ENCODE data around the gene SUN1. TPM values are rescaled to one million over a fixed set of nuclear protein-coding genes. Genes with fewer than 3 reads are reported as not detected.
"Not testable (repeated sequence)": the region's sequence is repeated elsewhere in the genome, so short reads cannot be mapped to it uniquely, and the experiment has no call there.

SUN1 gene
- total RNA-seq, 2 donors from 2014 or later, result 46.4 to 103 TPM

DNA sequence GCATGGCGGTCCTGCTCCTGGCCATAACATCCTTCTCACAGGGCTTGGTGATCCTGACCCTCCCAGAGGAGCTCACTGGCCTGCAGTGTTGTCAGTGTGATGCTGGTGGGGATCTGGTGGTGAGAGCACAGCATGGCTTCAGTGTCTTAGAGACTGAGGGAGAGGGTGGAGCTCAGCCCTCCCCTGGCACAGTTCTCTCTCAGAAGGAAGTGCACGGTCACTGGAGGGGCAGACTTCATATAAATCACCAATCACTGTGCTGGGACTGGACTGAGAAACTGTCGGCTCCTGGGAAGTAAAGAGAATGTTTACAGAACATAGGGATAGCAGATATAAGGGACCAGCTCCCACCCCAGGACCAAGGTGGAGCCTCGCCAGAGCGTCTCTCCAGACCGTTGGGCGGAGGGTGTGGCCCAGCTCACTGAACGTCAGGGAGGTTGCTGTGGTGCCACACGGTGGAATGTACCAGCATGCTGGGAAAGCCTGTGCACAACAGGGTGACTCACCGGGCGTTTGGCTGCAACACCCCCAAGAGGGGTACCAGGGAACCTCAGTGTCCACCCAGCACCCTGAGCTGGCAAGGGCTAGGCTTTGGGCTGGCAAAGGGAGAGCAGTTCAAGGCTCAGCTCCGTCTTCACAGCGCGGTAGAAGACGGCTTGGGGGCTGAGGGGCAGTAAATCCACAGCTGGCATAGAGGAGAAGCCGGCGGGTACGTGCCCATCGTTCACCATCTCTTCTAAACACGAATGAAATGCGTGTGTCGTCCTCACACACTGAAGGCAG lies 35.3 kb downstream of the SUN1 start:
- no peaks in the 10 kb centered on the region for H3K9me3 Mint-ChIP-seq
- no peaks in the 10 kb centered on the region for H3K4me1 Mint-ChIP-seq
- ATAC-seq (replicated peaks), result no peak
- H3K4me3 Mint-ChIP-seq, result no peak overlapping the region
- no peaks in the 10 kb centered on the region for H3K27me3 Mint-ChIP-seq
- H3K36me3 Mint-ChIP-seq (ENCODE audit: low read depth), result peaks cover 81% of the 10 kb centered on the region
- no peak overlapping the region for H3K27ac Mint-ChIP-seq

DNA sequence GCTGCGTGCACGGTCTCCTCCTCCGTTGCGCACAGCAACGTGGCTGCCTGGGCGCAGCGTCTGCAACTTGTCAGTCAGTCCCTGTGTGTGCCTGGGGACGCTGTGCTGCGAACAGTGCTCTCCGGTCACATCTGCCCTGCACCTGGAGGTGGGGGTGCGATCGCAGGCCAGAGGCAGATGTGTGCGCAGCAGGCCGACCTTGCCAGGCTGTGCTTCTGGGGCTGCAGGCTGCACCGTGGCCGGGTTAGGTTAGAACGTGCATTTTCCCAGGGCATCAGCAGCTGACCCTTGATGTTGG lies 35.9 kb downstream of the SUN1 start:
- Mint-ChIP-seq H3K36me3 (ENCODE audit: low read depth) (peaks cover 84% of the 10 kb centered on the region), H3K9me3 (no peaks in the 10 kb centered on the region), H3K27me3 (no peaks in the 10 kb centered on the region), H3K4me1 (peaks cover 2% of the 10 kb centered on the region), H3K4me3 (no peak overlapping the region), H3K27ac (no peak overlapping the region)
- ATAC-seq (replicated peaks), result no peak

DNA sequence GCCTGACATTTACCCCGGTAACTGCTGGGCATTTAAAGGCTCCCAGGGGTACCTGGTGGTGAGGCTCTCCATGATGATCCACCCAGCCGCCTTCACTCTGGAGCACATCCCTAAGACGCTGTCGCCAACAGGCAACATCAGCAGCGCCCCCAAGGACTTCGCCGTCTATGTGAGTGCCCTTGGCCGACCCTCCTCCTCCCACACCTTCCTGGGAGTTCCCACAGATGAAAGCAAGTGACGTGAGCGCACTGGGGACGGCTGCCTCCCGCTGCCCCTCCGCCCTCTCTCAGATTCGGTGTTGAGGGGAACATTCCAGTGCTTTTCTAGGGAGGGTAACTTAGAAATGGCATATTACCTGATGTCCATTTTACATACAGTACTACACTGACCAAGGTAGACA lies 37.1 kb downstream of the SUN1 start:
- H3K27ac Mint-ChIP-seq, result no peak overlapping the region
- H3K4me3 Mint-ChIP-seq, result no peak overlapping the region
- no peaks in the 10 kb centered on the region for H3K27me3 Mint-ChIP-seq
- peaks cover 7% of the 10 kb centered on the region for H3K4me1 Mint-ChIP-seq
- ATAC-seq (replicated peaks), result no peak
- peaks cover 81% of the 10 kb centered on the region for H3K36me3 Mint-ChIP-seq (ENCODE audit: low read depth)
- H3K9me3 Mint-ChIP-seq, result no peaks in the 10 kb centered on the region

DNA sequence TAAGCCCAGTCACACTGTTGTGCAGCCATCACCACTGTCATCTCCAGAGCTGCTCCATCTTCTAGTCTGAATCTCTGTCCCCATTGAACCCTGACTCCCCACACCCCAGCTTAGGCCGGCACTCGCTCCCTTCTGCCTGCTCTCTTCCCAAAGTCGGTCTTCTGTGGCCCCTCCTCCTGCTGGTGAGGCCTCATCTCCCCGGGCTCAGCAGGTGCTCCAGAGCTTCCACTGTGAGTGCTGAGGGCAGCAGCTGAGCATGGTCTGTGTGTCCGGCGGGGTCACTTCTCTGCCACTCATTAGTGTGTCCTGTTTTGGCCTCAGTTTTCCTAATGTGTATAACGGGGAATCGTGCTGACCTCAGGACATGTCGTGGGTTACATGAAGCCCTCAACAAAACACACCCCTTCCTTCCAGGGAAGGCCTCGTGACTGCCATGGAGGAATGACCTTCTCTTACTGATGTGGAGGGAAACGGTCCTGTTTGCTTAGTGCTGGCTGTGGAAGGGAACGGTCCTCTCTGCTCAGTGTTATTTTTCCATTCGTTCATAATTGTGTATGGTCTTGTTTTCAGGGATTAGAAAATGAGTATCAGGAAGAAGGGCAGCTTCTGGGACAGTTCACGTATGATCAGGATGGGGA lies 39.7 kb downstream of the SUN1 start:
- H3K27me3 Mint-ChIP-seq, result no peaks in the 10 kb centered on the region
- no peak overlapping the region for H3K27ac Mint-ChIP-seq
- peaks cover 58% of the 10 kb centered on the region for H3K36me3 Mint-ChIP-seq (ENCODE audit: low read depth)
- no peak overlapping the region for H3K4me3 Mint-ChIP-seq
- peaks cover 7% of the 10 kb centered on the region for H3K4me1 Mint-ChIP-seq
- ATAC-seq (replicated peaks), result no peak
- no peaks in the 10 kb centered on the region for H3K9me3 Mint-ChIP-seq

DNA sequence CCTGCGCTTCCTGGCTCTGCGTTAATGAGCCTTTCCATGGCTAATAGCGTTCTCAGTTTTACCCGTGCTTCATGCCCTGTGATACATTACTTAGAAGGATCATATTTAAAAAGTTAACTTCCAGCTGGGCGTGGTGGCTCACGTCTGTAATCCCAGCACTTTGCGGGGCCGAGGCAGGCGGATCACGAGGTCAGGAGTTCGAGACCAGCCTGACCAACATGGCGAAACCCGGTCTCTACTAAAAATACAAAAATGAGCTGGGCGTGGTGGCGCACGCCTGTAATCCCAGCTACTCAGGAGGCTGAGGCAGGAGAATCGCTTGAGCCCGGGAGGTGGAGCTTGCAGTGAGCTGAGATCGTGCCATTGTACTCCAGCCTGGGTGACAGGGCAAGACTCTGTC lies 40.4 kb downstream of the SUN1 start:
- not testable (repeated sequence) for ATAC-seq (replicated peaks); H3K27ac Mint-ChIP-seq
- peaks cover 56% of the 10 kb centered on the region for H3K36me3 Mint-ChIP-seq (ENCODE audit: low read depth)

DNA sequence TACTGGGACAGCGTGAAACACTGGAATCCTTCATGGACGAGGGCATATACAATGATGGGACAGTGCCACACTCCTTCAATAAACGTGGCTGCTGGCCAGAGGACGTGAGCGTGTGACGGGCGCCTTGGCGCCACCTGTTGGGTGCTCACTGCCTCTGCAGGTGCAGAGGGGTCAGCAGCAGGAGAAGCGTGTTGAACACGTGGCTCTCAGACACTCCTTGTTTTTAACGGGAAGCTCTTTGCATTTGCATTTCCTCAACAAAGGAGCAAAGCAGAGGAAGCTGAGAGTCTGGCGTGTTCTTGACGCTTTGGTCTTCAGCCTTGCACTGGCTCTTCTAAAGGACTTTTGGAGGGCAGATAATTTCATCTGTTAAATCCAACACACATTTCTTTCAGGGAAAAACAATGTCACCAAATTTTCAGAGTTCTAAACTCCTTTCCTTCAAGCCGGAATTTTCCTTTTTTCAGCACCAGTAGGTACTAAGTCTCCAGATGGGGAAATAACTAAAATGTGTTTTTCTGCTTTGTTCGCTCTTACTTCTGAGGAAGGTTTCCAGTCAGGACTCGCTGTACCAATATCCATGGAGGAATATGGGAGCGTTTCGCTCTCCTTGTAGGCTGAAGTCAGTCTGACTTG lies 41.2 kb downstream of the SUN1 start:
- H3K27me3 Mint-ChIP-seq, result no peaks in the 10 kb centered on the region
- H3K4me1 Mint-ChIP-seq, result peaks cover 10% of the 10 kb centered on the region
- H3K4me3 Mint-ChIP-seq, result peak overlapping the region; percentile 31
- peak; percentile 41 for ATAC-seq (replicated peaks)
- no peaks in the 10 kb centered on the region for H3K9me3 Mint-ChIP-seq
- peaks cover 60% of the 10 kb centered on the region for H3K36me3 Mint-ChIP-seq (ENCODE audit: low read depth)
- H3K27ac Mint-ChIP-seq, result peak overlapping the region; percentile 54

More for the DNA sequence above, 40.4 kb downstream of the SUN1 start:
- not testable (repeated sequence) for H3K4me1 Mint-ChIP-seq, H3K4me3 Mint-ChIP-seq, H3K9me3 Mint-ChIP-seq, H3K27me3 Mint-ChIP-seq

DNA sequence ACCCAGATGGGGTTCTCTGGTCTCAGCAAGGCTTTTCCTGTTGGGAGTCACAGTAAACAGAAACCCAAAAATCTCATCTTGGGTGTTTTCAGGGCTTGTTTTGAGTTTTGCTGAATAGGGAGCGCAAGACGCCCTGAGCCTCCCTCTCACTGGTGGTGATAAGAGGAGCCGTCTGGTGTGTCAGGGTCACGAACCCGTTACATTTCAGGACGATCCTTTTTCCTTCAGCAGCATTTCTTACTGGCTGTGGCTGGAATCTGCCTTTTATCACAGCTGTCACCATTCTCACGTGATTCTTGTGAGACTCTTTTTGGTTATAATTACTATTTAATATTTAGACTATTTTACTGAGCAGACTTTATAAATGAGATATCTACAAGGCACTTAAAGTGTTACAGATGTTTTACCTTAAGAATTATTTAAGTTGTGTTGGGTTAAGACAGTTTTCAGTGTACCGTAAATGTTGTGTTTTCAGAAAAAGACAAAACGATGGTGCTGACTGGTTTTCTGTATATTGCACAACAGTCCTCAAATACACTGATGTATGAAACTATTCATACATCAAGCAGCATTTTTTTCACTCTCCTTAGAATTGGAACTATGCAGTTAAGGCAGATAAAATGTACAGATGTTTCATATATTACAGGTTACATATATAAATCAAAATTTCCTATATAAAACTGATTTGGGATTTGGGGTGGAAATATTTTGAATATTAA lies 41.9 kb downstream of the SUN1 start:
- H3K4me3 Mint-ChIP-seq, result peak overlapping the region; percentile 31
- H3K36me3 Mint-ChIP-seq (ENCODE audit: low read depth), result peaks cover 61% of the 10 kb centered on the region
- no peak overlapping the region for H3K27ac Mint-ChIP-seq
- no peaks in the 10 kb centered on the region for H3K9me3 Mint-ChIP-seq
- no peak for ATAC-seq (replicated peaks)
- peaks cover 12% of the 10 kb centered on the region for H3K4me1 Mint-ChIP-seq
- H3K27me3 Mint-ChIP-seq, result no peaks in the 10 kb centered on the region

DNA sequence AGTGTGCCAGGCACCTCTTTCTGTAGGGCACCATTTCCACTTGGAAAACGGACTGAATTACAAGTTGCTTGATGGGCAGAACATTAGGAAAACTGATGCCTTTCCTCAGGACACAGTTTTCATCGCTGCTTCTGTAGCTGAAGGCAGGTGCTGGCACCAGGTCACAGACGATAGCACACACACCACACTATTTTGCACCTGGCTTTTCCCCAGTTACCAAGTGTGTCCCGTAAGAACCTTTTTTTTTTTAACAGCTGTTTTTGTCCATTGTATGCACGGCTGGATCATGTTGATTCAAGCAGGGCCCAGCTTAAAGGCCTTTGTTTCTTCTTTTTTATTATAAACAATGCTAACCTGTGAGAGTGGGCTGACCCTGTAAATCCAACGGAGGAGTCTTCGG lies 42.8 kb downstream of the SUN1 start:
- Mint-ChIP-seq H3K4me1 (peaks cover 14% of the 10 kb centered on the region), H3K27me3 (no peaks in the 10 kb centered on the region), H3K9me3 (no peaks in the 10 kb centered on the region), H3K36me3 (ENCODE audit: low read depth) (peaks cover 56% of the 10 kb centered on the region), H3K4me3 (no peak overlapping the region), H3K27ac (no peak overlapping the region)
- ATAC-seq (replicated peaks), result no peak

DNA sequence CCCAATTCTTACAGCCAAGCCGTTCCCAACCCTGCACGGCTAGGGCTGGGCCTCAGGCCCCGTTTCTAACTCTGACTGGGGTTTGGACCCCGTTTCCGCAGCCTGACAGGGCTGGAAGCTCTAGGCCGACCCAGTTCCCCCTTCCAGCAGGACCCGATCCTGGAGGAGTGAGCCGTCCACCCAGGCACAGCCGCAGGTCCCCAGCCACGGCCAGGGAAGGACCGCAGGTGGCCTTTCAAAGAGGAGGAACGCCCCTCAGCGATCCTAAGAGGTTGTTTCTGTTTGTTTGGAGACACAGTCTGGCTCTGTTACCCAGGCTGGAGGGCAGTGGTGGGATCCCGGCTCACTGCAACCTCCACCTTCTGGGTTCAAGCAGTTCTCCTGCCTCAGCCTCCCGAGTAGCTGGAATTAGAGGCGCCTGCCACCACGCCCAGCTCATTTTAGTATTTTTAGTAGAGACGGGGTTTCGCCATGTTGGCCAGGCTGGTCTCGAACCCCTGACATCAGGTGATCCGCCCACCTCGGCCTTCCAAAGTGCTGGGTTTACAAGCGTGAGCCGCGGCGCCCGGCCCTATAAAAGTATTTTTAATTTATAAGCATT lies 43.3 kb downstream of the SUN1 start:
- Mint-ChIP-seq H3K27ac (no peak overlapping the region), H3K9me3 (no peaks in the 10 kb centered on the region), H3K27me3 (no peaks in the 10 kb centered on the region), H3K36me3 (ENCODE audit: low read depth) (peaks cover 52% of the 10 kb centered on the region), H3K4me3 (no peak overlapping the region), H3K4me1 (peaks cover 14% of the 10 kb centered on the region)
- no peak for ATAC-seq (replicated peaks)

DNA sequence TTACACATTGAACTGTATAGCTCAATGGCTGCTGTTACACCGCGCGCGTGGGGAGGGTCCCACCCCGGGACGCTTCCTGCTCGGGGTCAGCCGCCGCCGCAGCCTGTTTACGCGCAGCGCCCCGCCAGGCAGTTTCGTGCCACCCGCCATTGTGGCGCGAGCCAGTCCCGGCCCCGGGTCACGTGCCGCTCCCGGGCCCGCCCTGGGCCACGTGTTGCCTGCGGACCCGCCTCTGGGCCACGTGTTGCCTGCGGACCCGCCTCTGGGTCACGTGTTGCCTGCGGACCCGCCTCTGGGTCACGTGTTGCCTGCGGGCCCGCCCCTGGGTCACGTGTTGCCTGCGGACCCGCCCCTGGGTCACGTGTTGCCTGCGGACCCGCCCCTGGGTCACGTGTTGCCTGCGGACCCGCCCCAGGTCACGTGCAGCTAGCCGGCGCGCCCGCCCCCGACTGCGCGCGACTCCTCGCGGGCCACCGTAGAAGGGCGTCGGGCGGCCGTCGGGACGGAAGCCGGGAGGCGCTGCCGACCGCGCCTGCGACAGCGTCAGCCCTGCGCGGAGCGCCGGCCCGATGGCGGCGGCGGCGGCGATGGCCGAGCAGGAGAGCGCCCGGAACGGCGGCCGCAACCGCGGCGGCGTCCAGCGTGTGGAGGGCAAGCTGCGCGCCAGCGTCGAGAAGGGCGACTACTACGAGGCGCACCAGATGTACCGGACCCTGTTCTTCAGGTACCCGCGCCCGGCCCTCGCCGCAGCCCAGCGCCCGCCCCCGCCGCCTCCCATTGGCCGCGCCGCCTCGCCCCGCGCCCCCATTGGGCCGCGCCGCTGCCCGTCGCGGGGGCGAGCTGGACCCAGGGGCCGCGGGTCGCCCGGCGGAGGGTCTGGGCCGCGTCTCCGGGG lies 44.0 kb downstream of the SUN1 start, which contains the start of gene GET4:
GET4 (plus strand) TSS at position 478 of the 895 bp plus-strand sequence; CDS start at position 570, 92 bp downstream.
- Mint-ChIP-seq H3K9me3 (no peaks in the 10 kb centered on the region), H3K27ac (peak within 1 kb of the TSS; percentile 93), H3K4me3 (peak within 1 kb of the TSS; percentile 84), H3K27me3 (no peaks in the 10 kb centered on the region), H3K4me1 (peaks cover 14% of the 10 kb centered on the region), H3K36me3 (ENCODE audit: low read depth) (peaks cover 45% of the 10 kb centered on the region)
- peak; percentile 82 for ATAC-seq (replicated peaks)

DNA sequence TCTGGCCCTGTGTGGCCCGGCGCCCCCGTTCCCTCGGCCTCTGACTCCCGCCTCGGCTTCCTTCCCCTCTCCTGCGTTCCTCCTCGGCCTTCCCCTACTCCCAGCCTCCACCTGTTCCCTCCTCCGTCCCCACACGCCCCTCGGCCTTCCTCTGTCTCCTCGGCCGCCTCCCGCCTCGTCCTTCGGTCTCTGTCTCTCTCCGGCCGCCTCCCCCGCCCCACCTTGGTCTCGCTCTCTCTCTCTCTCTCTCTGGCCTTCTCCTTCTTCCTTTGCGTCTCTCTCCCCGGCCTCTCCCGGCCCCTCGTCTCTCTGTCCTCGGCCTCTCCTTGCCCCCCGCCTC lies 44.7 kb downstream of the SUN1 start:
- Mint-ChIP-seq H3K4me1 (peaks cover 17% of the 10 kb centered on the region), H3K27ac (peak overlapping the region; percentile 93), H3K36me3 (ENCODE audit: low read depth) (peaks cover 40% of the 10 kb centered on the region), H3K4me3 (peak overlapping the region; percentile 84), H3K27me3 (no peaks in the 10 kb centered on the region), H3K9me3 (no peaks in the 10 kb centered on the region)
- ATAC-seq (replicated peaks), result no peak

DNA sequence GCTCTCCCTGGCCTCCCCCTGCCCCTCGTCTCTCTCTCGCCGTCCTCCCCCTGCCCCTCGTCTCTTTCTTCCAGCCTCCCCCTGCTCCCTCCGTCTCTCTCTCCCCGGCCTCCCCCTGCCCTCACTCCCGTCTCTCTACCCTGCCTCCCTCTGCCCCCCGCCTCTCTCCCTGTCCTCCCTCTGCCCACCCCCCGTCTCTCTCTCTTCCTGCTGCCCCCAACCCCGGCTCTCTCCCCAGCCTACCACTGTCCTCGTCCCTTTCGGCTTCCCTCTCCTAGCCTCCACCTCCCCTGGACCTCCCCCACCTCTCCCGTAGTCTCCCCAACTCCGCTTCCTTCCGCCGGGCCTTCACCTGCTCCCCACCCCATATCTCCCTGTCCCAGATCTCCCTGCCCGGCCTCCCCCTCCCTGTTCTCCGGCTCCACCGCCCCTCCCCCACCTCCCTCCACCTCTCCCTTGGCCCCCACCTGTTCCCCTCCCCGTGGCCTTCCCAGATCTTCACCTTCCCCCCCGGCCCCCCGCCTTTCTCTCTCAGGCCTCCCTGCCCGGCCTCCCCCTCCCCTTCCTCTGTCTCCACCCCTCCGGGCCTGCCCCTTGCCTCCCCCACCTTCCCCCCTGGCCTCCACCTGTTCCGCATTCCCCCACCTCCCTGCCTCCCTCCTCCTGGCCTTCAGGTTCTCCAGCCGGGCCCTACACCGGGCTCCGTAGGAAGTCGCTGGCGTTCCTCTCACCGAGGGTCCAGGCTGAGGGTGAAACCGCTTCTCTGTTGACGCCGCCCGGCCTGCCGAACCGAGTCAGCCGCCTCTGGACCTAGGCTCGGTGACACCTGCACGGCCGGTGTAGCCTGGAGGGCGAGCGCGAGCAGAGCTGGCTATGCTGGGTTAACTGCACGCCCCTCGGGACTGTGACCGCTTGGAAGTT lies 45.3 kb downstream of the SUN1 start:
- peak overlapping the region; percentile 84 for H3K4me3 Mint-ChIP-seq
- no peak for ATAC-seq (replicated peaks)

DNA sequence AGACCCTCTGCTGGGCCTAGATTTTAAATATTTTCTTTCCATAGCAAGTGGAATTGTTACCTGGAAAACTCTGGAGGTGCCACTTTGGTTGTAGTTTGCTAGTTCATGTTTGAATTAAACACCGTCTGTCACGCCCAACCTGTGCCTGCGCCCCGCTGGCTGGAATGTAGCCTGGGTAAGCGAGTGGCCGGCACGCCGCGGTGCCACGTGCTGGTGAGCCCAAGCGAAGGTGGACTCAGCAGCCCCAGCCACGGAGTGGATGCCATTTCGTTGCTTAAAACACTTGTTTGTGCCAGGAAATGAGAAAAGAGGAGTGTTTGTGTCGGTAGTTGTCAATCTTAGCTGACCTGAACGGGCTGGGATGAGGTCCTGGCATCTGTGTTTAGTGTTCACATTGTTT lies 46.8 kb downstream of the SUN1 start:
- no peak for ATAC-seq (replicated peaks)
- Mint-ChIP-seq H3K4me3 (peak overlapping the region; percentile 84), H3K9me3 (no peaks in the 10 kb centered on the region), H3K36me3 (ENCODE audit: low read depth) (peaks cover 19% of the 10 kb centered on the region), H3K27ac (no peak overlapping the region), H3K27me3 (no peaks in the 10 kb centered on the region), H3K4me1 (peaks cover 13% of the 10 kb centered on the region)

More for the DNA sequence above, 45.3 kb downstream of the SUN1 start:
- peaks cover 34% of the 10 kb centered on the region for H3K36me3 Mint-ChIP-seq (ENCODE audit: low read depth)
- no peaks in the 10 kb centered on the region for H3K9me3 Mint-ChIP-seq
- no peaks in the 10 kb centered on the region for H3K27me3 Mint-ChIP-seq
- peak overlapping the region; percentile 93 for H3K27ac Mint-ChIP-seq
- peaks cover 19% of the 10 kb centered on the region for H3K4me1 Mint-ChIP-seq

Data from activated T-helper 17 cell treated with anti-CD3 and anti-CD28 coated beads, Interleukin-2, amount 50 U/mL, for 72 hours (primary cell).